Astrocyte (in vitro differentiated cells and primary cell): ENCODE data around the gene DNAJC22. TPM values are rescaled to one million over a fixed set of nuclear protein-coding genes. Genes with fewer than 3 reads are reported as not detected.
A peak's percentile ranks its signal among the peaks of the same experiment; 100 is the strongest.

Experiments
- DNase-seq: peaks from one replicate; pipeline ENCODE4 v3.0.0-alpha.2; 2010; ENCODE audit warnings: low read depth
- FAIRE-seq: peaks from 2 replicates; lab custom pipeline; 2011; peaks lifted over from hg19 to GRCh38; lab: Jason Lieb, UNC
- H2AFZ ChIP-seq: 2 replicates; pipeline ENCODE4 v1.6.0; 2012; ENCODE audit warnings: low read depth, low read length, inconsistent platforms
- H3K27ac ChIP-seq: 2 replicates; pipeline ENCODE4 v1.5.1; 2011; ENCODE audit warnings: low read depth, low read length, inconsistent platforms
- H3K27me3 ChIP-seq: 2 replicates; pipeline ENCODE4 v1.6.0; 2011; ENCODE audit warnings: low read length, inconsistent platforms; ENCODE audit not compliant: insufficient read depth
- H3K36me3 ChIP-seq: 2 replicates; pipeline ENCODE4 v1.5.1; 2011; ENCODE audit warnings: low read length, inconsistent platforms; ENCODE audit not compliant: insufficient read depth
- H3K4me1 ChIP-seq: 2 replicates; pipeline ENCODE4 v1.5.1; 2011; ENCODE audit warnings: low read length, inconsistent platforms; ENCODE audit not compliant: insufficient read depth
- H3K4me2 ChIP-seq: 2 replicates; pipeline ENCODE4 v1.6.0; 2012; ENCODE audit warnings: low read length, inconsistent platforms
- H3K4me3 ChIP-seq: 2 replicates; pipeline ENCODE4 v1.5.1; 2011; ENCODE audit warnings: low read depth, mild to moderate bottlenecking, low read length, inconsistent platforms; ENCODE audit not compliant: insufficient read depth
- H3K79me2 ChIP-seq: 2 replicates; pipeline ENCODE4 v1.6.0; 2012; ENCODE audit warnings: mild to moderate bottlenecking, low read length, inconsistent platforms; ENCODE audit not compliant: insufficient read depth
- H3K9ac ChIP-seq: 2 replicates; pipeline ENCODE4 v1.6.0; 2012; ENCODE audit warnings: mild to moderate bottlenecking, low read length, inconsistent platforms
- H3K9me3 ChIP-seq: 2 replicates; pipeline ENCODE4 v1.5.1; 2012; ENCODE audit warnings: low read depth, mild to moderate bottlenecking, low read length, inconsistent platforms; ENCODE audit not compliant: insufficient read depth
- H4K20me1 ChIP-seq: 2 replicates; pipeline ENCODE4 v1.6.0; 2012; ENCODE audit warnings: low read length, inconsistent platforms; ENCODE audit not compliant: insufficient read depth
- H3K27ac Mint-ChIP-seq: one replicate; pipeline ENCODE4 v1.8.0; 2021; ENCODE audit warnings: mild to moderate bottlenecking, mixed read lengths; ENCODE audit not compliant: unreplicated experiment
- H3K27me3 Mint-ChIP-seq: one replicate; pipeline ENCODE4 v1.8.0; 2021; ENCODE audit warnings: low read depth, mixed read lengths; ENCODE audit not compliant: unreplicated experiment
- H3K36me3 Mint-ChIP-seq: one replicate; pipeline ENCODE4 v1.8.0; 2021; ENCODE audit warnings: low read depth, mixed read lengths; ENCODE audit not compliant: unreplicated experiment
- H3K4me1 Mint-ChIP-seq: one replicate; pipeline ENCODE4 v1.8.0; 2021; ENCODE audit warnings: low read depth, mixed read lengths; ENCODE audit not compliant: unreplicated experiment
- H3K4me3 Mint-ChIP-seq: one replicate; pipeline ENCODE4 v1.8.0; 2021; ENCODE audit warnings: mild to moderate bottlenecking, moderate library complexity, mixed read lengths; ENCODE audit not compliant: unreplicated experiment
- H3K9me3 Mint-ChIP-seq: one replicate; pipeline ENCODE4 v1.8.0; 2021; ENCODE audit warnings: mild to moderate bottlenecking, mixed read lengths; ENCODE audit not compliant: unreplicated experiment
- EZH2 ChIP-seq: IDR thresholded peaks from 2 replicates; pipeline ENCODE4 v1.6.1; 2012; ENCODE audit warnings: mild to moderate bottlenecking, low read length, inconsistent platforms; ENCODE audit not compliant: insufficient read depth
- total RNA-seq: library from RNA; stranded (reverse); gene quantifications from 2 replicates; pipeline ENCODE4 v1.2.1, GENCODE V29; 2021
- TF ChIP-seq, protein P1 (sequence below): IDR thresholded peaks from 2 replicates; pipeline ENCODE4 v1.5.1; 2011; ENCODE audit warnings: low read depth, mild to moderate bottlenecking, inconsistent platforms, low read length, moderate library complexity; ENCODE audit not compliant: insufficient read depth

DNAJC22 gene
- total RNA-seq, 1 donor from 2014 or later = 0.52 TPM

- peak overlapping the region; percentile 17 for H3K27ac ChIP-seq
- peak; percentile 82 for DNase-seq
- no peak overlapping the region for H3K9ac ChIP-seq
- no peaks in the 10 kb centered on the region for H3K27me3 Mint-ChIP-seq
- H3K9me3 ChIP-seq = no peaks in the 10 kb centered on the region
- no peaks in the 10 kb centered on the region for H3K27me3 ChIP-seq
- H4K20me1 ChIP-seq = peaks cover 19% of the 10 kb centered on the region
- no peaks in the 10 kb centered on the region for H3K36me3 ChIP-seq
- no peaks in the 10 kb centered on the region for H3K36me3 Mint-ChIP-seq
- no peak overlapping the region for H3K4me3 Mint-ChIP-seq
- FAIRE-seq = no peak
- peak overlapping the region; percentile 88 for H3K4me2 ChIP-seq
- H3K27ac Mint-ChIP-seq = no peak overlapping the region
- peaks cover 28% of the 10 kb centered on the region for H3K4me1 ChIP-seq
- no peaks in the 10 kb centered on the region for H3K9me3 Mint-ChIP-seq
- peak overlapping the region; percentile 16 for H3K4me3 ChIP-seq
- no peak overlapping the region for H2AFZ ChIP-seq
- TF ChIP-seq EZH2 = no peak
- TF ChIP-seq, protein P1, sequence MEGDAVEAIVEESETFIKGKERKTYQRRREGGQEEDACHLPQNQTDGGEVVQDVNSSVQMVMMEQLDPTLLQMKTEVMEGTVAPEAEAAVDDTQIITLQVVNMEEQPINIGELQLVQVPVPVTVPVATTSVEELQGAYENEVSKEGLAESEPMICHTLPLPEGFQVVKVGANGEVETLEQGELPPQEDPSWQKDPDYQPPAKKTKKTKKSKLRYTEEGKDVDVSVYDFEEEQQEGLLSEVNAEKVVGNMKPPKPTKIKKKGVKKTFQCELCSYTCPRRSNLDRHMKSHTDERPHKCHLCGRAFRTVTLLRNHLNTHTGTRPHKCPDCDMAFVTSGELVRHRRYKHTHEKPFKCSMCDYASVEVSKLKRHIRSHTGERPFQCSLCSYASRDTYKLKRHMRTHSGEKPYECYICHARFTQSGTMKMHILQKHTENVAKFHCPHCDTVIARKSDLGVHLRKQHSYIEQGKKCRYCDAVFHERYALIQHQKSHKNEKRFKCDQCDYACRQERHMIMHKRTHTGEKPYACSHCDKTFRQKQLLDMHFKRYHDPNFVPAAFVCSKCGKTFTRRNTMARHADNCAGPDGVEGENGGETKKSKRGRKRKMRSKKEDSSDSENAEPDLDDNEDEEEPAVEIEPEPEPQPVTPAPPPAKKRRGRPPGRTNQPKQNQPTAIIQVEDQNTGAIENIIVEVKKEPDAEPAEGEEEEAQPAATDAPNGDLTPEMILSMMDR = no peak
- H3K79me2 ChIP-seq = peaks cover 24% of the 10 kb centered on the region
- peaks cover 8% of the 10 kb centered on the region for H3K4me1 Mint-ChIP-seq
Measured at GRCh38 chr12:49364989-49365388, 18.3 kb downstream of the DNAJC22 start.

DNA sequence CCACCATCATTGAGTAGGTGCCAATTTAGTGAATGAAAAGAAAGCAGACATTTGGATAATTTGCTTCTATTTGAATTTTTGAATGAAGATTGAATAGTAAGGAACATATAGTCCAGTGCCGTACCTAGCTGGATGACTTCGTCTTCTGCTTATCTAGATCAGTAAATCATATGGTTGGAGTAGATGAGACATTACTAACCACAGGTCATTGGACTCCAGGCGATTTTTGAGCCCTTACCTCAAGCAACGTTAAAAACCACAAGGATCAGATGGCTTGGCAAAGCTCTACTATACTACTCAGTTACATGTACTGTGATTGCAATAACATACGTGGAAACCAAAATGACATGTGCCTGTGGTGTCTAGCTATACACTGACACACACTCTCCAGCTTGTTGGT lies 18.9 kb downstream of the DNAJC22 start:
- no peaks in the 10 kb centered on the region for H3K27me3 ChIP-seq
- H3K4me2 ChIP-seq = peak overlapping the region; percentile 88
- FAIRE-seq (no peak), DNase-seq (peak; percentile 93)
- H3K36me3 Mint-ChIP-seq = peaks cover 2% of the 10 kb centered on the region
- no peak for TF ChIP-seq EZH2
- TF ChIP-seq, protein P1 = no peak
- H3K27ac Mint-ChIP-seq = no peak overlapping the region
- peaks cover 30% of the 10 kb centered on the region for H3K79me2 ChIP-seq
- no peak overlapping the region for H2AFZ ChIP-seq
- peaks cover 10% of the 10 kb centered on the region for H3K4me1 Mint-ChIP-seq
- peak overlapping the region; percentile 16 for H3K4me3 ChIP-seq
- peaks cover 24% of the 10 kb centered on the region for H4K20me1 ChIP-seq
- no peaks in the 10 kb centered on the region for H3K9me3 ChIP-seq
- H3K4me1 ChIP-seq = peaks cover 28% of the 10 kb centered on the region
- H3K9me3 Mint-ChIP-seq = no peaks in the 10 kb centered on the region
- H3K36me3 ChIP-seq = no peaks in the 10 kb centered on the region
- H3K9ac ChIP-seq = no peak overlapping the region
- H3K27ac ChIP-seq = peak overlapping the region; percentile 17
- H3K27me3 Mint-ChIP-seq = no peaks in the 10 kb centered on the region
- H3K4me3 Mint-ChIP-seq = peak overlapping the region; percentile 41

- Mint-ChIP-seq H3K9me3 (no peaks in the 10 kb centered on the region), H3K27me3 (no peaks in the 10 kb centered on the region), H3K36me3 (peaks cover 2% of the 10 kb centered on the region), H3K4me3 (peak overlapping the region; percentile 96), H3K4me1 (peaks cover 10% of the 10 kb centered on the region), H3K27ac (peak overlapping the region; percentile 89)
- Histone ChIP-seq H3K4me1 (peaks cover 28% of the 10 kb centered on the region), H3K4me3 (peak overlapping the region; percentile 92), H3K36me3 (no peaks in the 10 kb centered on the region), H4K20me1 (peaks cover 29% of the 10 kb centered on the region), H3K79me2 (peaks cover 36% of the 10 kb centered on the region), H3K9me3 (no peaks in the 10 kb centered on the region), H2AFZ (peak overlapping the region; percentile 89), H3K27ac (peak overlapping the region; percentile 96), H3K27me3 (no peaks in the 10 kb centered on the region), H3K9ac (peak overlapping the region; percentile 97), H3K4me2 (peak overlapping the region; percentile 88)
- DNase-seq (no peak), FAIRE-seq (no peak)
- TF ChIP-seq, protein P1 = no peak
- no peak for TF ChIP-seq EZH2
Measured at GRCh38 chr12:49366096-49366651, 19.5 kb downstream of the DNAJC22 start.
